Uterus (tissue), 4 donors: ENCODE measurements around the gene GPR176. TPM values are rescaled to one million over a fixed set of nuclear protein-coding genes. Genes with fewer than 3 reads are reported as not detected.

Source experiments
- DNase-seq, 2 donors: peaks; one replicate each; pipeline ENCODE4 v3.0.0-alpha.2; 2019 to 2020
- H3K27ac ChIP-seq, 2 donors: fragments of 200-600 bp; sonication (generic); 1 replicate in 1 of 2; 2 replicates in 1 of 2; pipeline ENCODE4 v1.5.1; 2016 to 2018
- H3K27me3 ChIP-seq, 2 donors: fragments of 200-600 bp; sonication (generic); one replicate each; pipeline ENCODE4 v1.5.1; 2018 to 2019; ENCODE audit warnings: control low read depth in 1 of 2
- H3K36me3 ChIP-seq, 2 donors: fragments of 200-600 bp; sonication (generic); one replicate each; pipeline ENCODE4 v1.5.1; 2019; ENCODE audit warnings: control low read depth in 1 of 2
- H3K4me1 ChIP-seq, 2 donors: fragments of 200-600 bp; sonication (generic); one replicate each; pipeline ENCODE4 v1.5.1; 2018 to 2019; ENCODE audit warnings: control low read depth in 1 of 2
- H3K4me3 ChIP-seq, 2 donors: fragments of 200-600 bp; sonication (generic); 1 replicate in 1 of 2; 2 replicates in 1 of 2; pipeline ENCODE4 v1.5.1; 2018 to 2019; ENCODE audit warnings: mild to moderate bottlenecking in 1 of 2
- H3K9me3 ChIP-seq, 2 donors: fragments of 200-600 bp; sonication (generic); one replicate each; pipeline ENCODE4 v1.5.1; 2019; ENCODE audit warnings: control low read depth in 1 of 2
- CTCF ChIP-seq, 4 experiments: fragments of 200-600 bp in 2 of 4; fragments of 450-650 bp in 2 of 4; sonication (generic) in 2 of 4; IDR thresholded peaks; one replicate each; pipeline ENCODE4 v1.5.1; 2016 to 2019; ENCODE audit warnings: antibody characterized with exemption in 4 of 4, mild to moderate bottlenecking in 2 of 4, moderate library complexity in 1 of 4
- POLR2A ChIP-seq, 2 donors: fragments of 450-650 bp; IDR thresholded peaks; one replicate each; pipeline ENCODE4 v1.6.1; 2016; ENCODE audit warnings: antibody characterized with exemption in 2 of 2, mild to moderate bottlenecking in 1 of 2, moderate library complexity in 1 of 2
- intact Hi-C: fragments of 100-400 bp; cut with DNase I; formaldehyde crosslinking; loops from one replicate; pipeline ENCODE4 v1.15.1; 2023; ENCODE audit warnings: low total_unique reads
- total RNA-seq, 4 donors: library from RNA; depleted of rRNA in 3 of 4; stranded (reverse); fragments of >200 nt in 3 of 4; gene quantifications; one replicate each; pipeline versions ENCODE4 v1.1.0 to v1.2.4, GENCODE V29; 2014 to 2023
- donor health status: DM: yes; HTN: yes; CAD: no.

The GPR176 gene
- total RNA-seq, 4 donors from 2014 or later: 5.5 to 11.8 (median 7.1) TPM

- peak; percentile 39 to 50 for TF ChIP-seq POLR2A (IDR thresholded peaks at IDR 0.05)
- TF ChIP-seq CTCF (IDR thresholded peaks at IDR 0.05): peak in 2 of 4 experiments; percentile 3 to 8
- DNase-seq: peak; percentile 71 to 78
- peak overlapping the region; percentile 74 to 83 for H3K27ac ChIP-seq
- intact Hi-C loops: no loop called here
- H3K27me3 ChIP-seq: no peaks in the 10 kb centered on the region
- H3K4me1 ChIP-seq: no peaks in the 10 kb centered on the region
- peak overlapping the region; percentile 49 to 70 for H3K4me3 ChIP-seq
- no peaks in the 10 kb centered on the region for H3K36me3 ChIP-seq
- H3K9me3 ChIP-seq: no peaks in the 10 kb centered on the region
Measured at GRCh38 chr15:39920510-39921273, 626 bp upstream of the GPR176 start.

- H3K4me1 ChIP-seq: no peaks in the 10 kb centered on the region
- intact Hi-C loops: no loop called here
- TF ChIP-seq POLR2A (IDR thresholded peaks at IDR 0.05) (no peak), CTCF (IDR thresholded peaks at IDR 0.05) (no peak)
- peak overlapping the region; percentile 49 to 70 for H3K4me3 ChIP-seq
- H3K27me3 ChIP-seq: no peaks in the 10 kb centered on the region
- H3K9me3 ChIP-seq: no peaks in the 10 kb centered on the region
- no peaks in the 10 kb centered on the region for H3K36me3 ChIP-seq
- peak overlapping the region; percentile 31 to 74 for H3K27ac ChIP-seq
- no peak for DNase-seq
Measured at GRCh38 chr15:39919411-39919747, 687 bp downstream of the GPR176 start.

GRCh38 chr15:39918688-39919385, 1.2 kb downstream of the GPR176 start:
- no peaks in the 10 kb centered on the region for H3K9me3 ChIP-seq
- no peak overlapping the region for H3K27ac ChIP-seq
- DNase-seq: no peak
- no peaks in the 10 kb centered on the region for H3K36me3 ChIP-seq
- no peaks in the 10 kb centered on the region for H3K27me3 ChIP-seq
- intact Hi-C loops: no loop called here
- TF ChIP-seq POLR2A (IDR thresholded peaks at IDR 0.05) (no peak), CTCF (IDR thresholded peaks at IDR 0.05) (no peak)
- H3K4me1 ChIP-seq: no peaks in the 10 kb centered on the region
- peak overlapping the region; percentile 49 to 70 for H3K4me3 ChIP-seq

GRCh38 chr15:39914977-39915376, 5.1 kb downstream of the GPR176 start:
- Histone ChIP-seq H3K9me3 (no peaks in the 10 kb centered on the region), H3K27ac (no peak overlapping the region), H3K27me3 (no peaks in the 10 kb centered on the region), H3K36me3 (no peaks in the 10 kb centered on the region), H3K4me1 (no peaks in the 10 kb centered on the region), H3K4me3 (no peak overlapping the region)
- intact Hi-C loops: no loop called here
- TF ChIP-seq CTCF (IDR thresholded peaks at IDR 0.05): no peak
- no peak for DNase-seq

GRCh38 chr15:39909007-39909406, 11.1 kb downstream of the GPR176 start:
- TF ChIP-seq POLR2A (IDR thresholded peaks at IDR 0.05): no peak
- TF ChIP-seq CTCF (IDR thresholded peaks at IDR 0.05): no peak
- Histone ChIP-seq H3K27me3 (no peaks in the 10 kb centered on the region), H3K4me1 (no peaks in the 10 kb centered on the region), H3K27ac (no peak overlapping the region), H3K36me3 (no peaks in the 10 kb centered on the region), H3K9me3 (no peaks in the 10 kb centered on the region), H3K4me3 (no peak overlapping the region)
- intact Hi-C loops: no loop called here
- DNase-seq: no peak
